Gastrocnemius medialis (tissue), 4 donors: ENCODE measurements around the gene MYL6. TPM values are rescaled to one million over a fixed set of nuclear protein-coding genes. Genes with fewer than 3 reads are reported as not detected.
"Not testable (repeated sequence)": the region's sequence is repeated elsewhere in the genome, so short reads cannot be mapped to it uniquely, and the experiment has no call there.

Experiments
- ATAC-seq, 2 donors: fragments of 150-250 bp; one replicate each; pipeline ENCODE4 v1.9.1; 2016
- DNase-seq, 2 donors: peaks; one replicate each; pipeline ENCODE4 v3.0.0-alpha.2; 2019
- H3K27ac ChIP-seq, 4 donors: fragments of 200-600 bp; sonication (generic); 1 replicate in 1 of 4; 2 replicates in 3 of 4; pipeline ENCODE4 v1.5.1; 2016 to 2018; ENCODE audit warnings: mild to moderate bottlenecking in 2 of 4, moderate library complexity in 1 of 4
- H3K27me3 ChIP-seq, 3 donors: fragments of 200-600 bp; sonication (generic) in 2 of 3; 1 replicate in 1 of 3; 2 replicates in 2 of 3; pipeline versions ENCODE4 v1.5.1 to v1.6.0; 2016 to 2019; ENCODE audit warnings: mild to moderate bottlenecking in 1 of 3, moderate library complexity in 1 of 3
- H3K36me3 ChIP-seq, 2 donors: fragments of 200-600 bp; sonication (generic) in 1 of 2; one replicate each; pipeline ENCODE4 v1.5.1; 2017 to 2018
- H3K4me1 ChIP-seq, 2 donors: fragments of 200-600 bp; sonication (generic) in 1 of 2; one replicate each; pipeline ENCODE4 v1.5.1; 2016 to 2017; ENCODE audit warnings: mild to moderate bottlenecking in 2 of 2
- H3K4me3 ChIP-seq, 4 donors: fragments of 200-600 bp; sonication (generic) in 3 of 4; 1 replicate in 1 of 4; 2 replicates in 3 of 4; pipeline ENCODE4 v1.5.1; 2016 to 2019; ENCODE audit warnings: mild to moderate bottlenecking in 2 of 4
- H3K9me3 ChIP-seq, 3 donors: fragments of 200-600 bp; sonication (generic) in 2 of 3; 1 replicate in 1 of 3; 2 replicates in 2 of 3; pipeline ENCODE4 v1.5.1; 2016 to 2019
- POLR2A ChIP-seq, 2 donors: fragments of 450-650 bp; IDR thresholded peaks; one replicate each; pipeline ENCODE4 v1.6.1; 2017; ENCODE audit warnings: antibody characterized with exemption in 2 of 2, mild to moderate bottlenecking in 2 of 2, moderate library complexity in 2 of 2
- in situ Hi-C, 4 donors: fragments of 200-750 bp; cut with MboI; loops; one replicate each; pipeline versions ENCODE4 v1.15.0 to v1.8.0; 2017; ENCODE audit warnings: low sequenced_read_pairs in 4 of 4
- intact Hi-C: fragments of 100-400 bp; cut with DNase I; formaldehyde crosslinking; loops from one replicate; pipeline ENCODE4 v1.15.1; 2023; ENCODE audit warnings: low total_unique reads
- total RNA-seq, 4 donors: library from RNA; depleted of rRNA; stranded (reverse); fragments of >200 nt; gene quantifications; one replicate each; pipeline versions ENCODE4 v1.1.0 to v1.2.3, GENCODE V29; 2016
- TF ChIP-seq, protein P1 (sequence below), 5 experiments: fragments of 450-650 bp in 3 of 5; fragments of 200-600 bp in 2 of 5; sonication (generic) in 2 of 5; IDR thresholded peaks in 4 of 5; conservative IDR thresholded peaks in 1 of 5; 1 replicate in 4 of 5; 2 replicates in 1 of 5; pipeline ENCODE4 v1.5.1; 2016 to 2019; ENCODE audit warnings: antibody characterized with exemption in 5 of 5, mild to moderate bottlenecking in 3 of 5, moderate library complexity in 3 of 5

MYL6 gene
- total RNA-seq, 4 donors from 2014 or later, result 159 to 324 (median 202) TPM

DNA sequence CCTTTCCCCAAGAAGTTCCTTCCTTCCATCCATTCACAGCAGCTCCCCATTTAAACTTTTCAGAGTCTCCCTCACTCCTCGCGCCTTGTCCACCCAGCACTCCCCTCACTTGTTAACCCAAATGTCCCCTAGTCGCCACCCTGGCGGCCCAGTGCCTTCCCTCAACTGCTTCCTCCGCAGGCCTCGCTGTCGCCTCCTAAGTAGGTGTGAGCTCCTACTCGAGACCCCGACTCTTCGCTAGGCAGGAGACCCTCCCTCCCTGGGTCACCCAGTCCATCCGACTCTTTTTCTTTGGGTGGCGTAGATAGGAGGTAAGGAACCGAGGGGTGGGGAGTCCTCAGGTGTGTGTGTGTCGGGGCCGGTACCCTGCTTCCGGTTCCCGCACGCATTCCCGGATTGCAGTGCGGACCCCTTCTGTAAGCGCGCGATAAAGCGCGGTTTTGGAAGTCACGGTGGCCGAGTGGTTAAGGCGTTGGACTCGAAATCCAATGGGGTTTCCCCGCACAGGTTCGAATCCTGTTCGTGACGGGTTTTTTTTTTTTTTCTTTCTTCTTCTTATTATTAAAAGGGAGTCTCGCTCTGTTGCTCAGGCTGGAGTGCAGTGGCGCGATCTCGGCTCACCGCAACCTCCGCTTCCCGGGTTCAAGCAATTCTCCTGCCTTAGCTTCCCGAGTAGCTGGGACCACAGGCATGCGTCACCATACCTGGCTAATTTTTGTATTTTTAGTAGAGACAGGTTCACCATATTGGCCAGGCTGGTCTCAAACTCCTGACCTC, 31.9 kb downstream of the MYL6 start:
- DNase-seq (peak; percentile 32 to 68), ATAC-seq (peak; percentile 40 to 60)
- Histone ChIP-seq H3K36me3 (peaks cover 0 to 10% of the 10 kb centered on the region in 2 donors), H3K27me3 (no peaks in the 10 kb centered on the region), H3K4me3 (peak overlapping the region; percentile 76 to 88 (median 79)), H3K9me3 (no peaks in the 10 kb centered on the region), H3K27ac (peak overlapping the region; percentile 89 to 94 (median 94)), H3K4me1 (peaks cover 16 to 28% of the 10 kb centered on the region in 2 donors)
- intact Hi-C loops (loop anchor here (1.0 to 2.0 kb wide), 4 partner anchors 31 to 275 kb away; partner anchors contain the start of gene MYL6), in situ Hi-C loops (loop anchor here (5.0 to 25.0 kb wide), 5 partner anchors 37 to 275 kb away; partner anchors contain the start of genes ESYT1 (in 3 of the 4), SPRYD4 (in 3 of the 4) and MIP (in 1 of the 4))
- TF ChIP-seq, protein P1, sequence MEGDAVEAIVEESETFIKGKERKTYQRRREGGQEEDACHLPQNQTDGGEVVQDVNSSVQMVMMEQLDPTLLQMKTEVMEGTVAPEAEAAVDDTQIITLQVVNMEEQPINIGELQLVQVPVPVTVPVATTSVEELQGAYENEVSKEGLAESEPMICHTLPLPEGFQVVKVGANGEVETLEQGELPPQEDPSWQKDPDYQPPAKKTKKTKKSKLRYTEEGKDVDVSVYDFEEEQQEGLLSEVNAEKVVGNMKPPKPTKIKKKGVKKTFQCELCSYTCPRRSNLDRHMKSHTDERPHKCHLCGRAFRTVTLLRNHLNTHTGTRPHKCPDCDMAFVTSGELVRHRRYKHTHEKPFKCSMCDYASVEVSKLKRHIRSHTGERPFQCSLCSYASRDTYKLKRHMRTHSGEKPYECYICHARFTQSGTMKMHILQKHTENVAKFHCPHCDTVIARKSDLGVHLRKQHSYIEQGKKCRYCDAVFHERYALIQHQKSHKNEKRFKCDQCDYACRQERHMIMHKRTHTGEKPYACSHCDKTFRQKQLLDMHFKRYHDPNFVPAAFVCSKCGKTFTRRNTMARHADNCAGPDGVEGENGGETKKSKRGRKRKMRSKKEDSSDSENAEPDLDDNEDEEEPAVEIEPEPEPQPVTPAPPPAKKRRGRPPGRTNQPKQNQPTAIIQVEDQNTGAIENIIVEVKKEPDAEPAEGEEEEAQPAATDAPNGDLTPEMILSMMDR (IDR thresholded peaks at IDR 0.05 in 4 of 5, conservative IDR thresholded peaks at IDR 0.05 in 1 of 5), result no peak
- TF ChIP-seq POLR2A (IDR thresholded peaks at IDR 0.05), result no peak

DNA sequence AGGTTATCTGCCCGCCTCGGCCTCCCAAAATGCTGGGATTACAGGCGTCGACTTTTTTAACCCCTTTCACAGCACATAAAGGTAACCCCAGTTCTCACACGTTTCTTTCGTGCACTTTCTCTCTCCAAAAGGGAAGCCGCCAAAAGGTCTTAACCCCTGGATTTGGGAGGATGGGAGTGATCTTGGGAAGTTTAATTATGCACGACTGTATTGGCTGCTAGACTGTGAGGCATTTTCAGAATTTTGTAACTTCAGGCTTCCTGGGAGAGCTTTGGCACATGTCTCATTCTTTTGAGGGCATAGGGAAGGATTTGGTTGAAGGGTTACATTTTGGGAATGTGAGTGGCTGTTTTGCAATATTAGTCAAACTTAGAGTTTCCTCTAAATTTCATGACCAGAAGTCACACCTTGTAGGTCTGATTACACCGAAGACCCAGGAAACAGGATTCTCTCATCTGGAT, 32.6 kb downstream of the MYL6 start:
- DNase-seq (no peak), ATAC-seq (no peak)
- peaks cover 16 to 28% of the 10 kb centered on the region in 2 donors for H3K4me1 ChIP-seq
- peaks cover 0 to 4% of the 10 kb centered on the region in 2 donors for H3K36me3 ChIP-seq
- peak overlapping the region; percentile 76 to 88 (median 79) for H3K4me3 ChIP-seq
- peak overlapping the region; percentile 89 to 94 (median 94) for H3K27ac ChIP-seq
- TF ChIP-seq, protein P1 (IDR thresholded peaks at IDR 0.05 in 4 of 5, conservative IDR thresholded peaks at IDR 0.05 in 1 of 5), result no peak
- TF ChIP-seq POLR2A (IDR thresholded peaks at IDR 0.05), result no peak
- in situ Hi-C loops, result loop anchor here in 3 of 4 donors (5.0 to 25.0 kb wide), 3 partner anchors 37 to 274 kb away; partner anchors contain the start of genes SPRYD4 (in 3 of the 3) and MIP (in 1 of the 3)
- intact Hi-C loops, result loop anchor here (1.0 to 2.0 kb wide), 2 partner anchors 66 to 274 kb away; no protein-coding TSS in a partner anchor
- H3K27me3 ChIP-seq, result no peaks in the 10 kb centered on the region
- no peaks in the 10 kb centered on the region for H3K9me3 ChIP-seq

DNA sequence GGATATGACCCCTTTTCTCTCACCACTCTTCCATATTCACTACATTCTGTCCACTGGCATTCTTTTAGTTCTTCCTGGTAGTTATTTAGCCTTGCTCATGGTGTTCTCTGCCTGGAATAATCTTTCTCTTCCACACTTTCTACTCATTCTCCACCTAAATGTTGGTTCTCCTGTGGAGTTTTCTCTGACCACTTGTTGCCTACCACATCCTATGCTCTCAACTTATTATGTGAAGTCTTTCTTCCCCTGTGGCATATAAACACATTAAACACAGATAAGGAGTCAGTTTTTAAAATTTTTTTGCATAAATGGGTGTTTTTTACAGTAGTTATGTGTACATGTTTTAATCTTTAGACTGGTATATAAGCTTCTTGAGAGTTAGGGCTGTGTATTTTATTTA, 34.4 kb downstream of the MYL6 start:
- intact Hi-C loops, result no loop called here
- no peak overlapping the region for H3K27ac ChIP-seq
- H3K4me3 ChIP-seq, result no peak overlapping the region
- in situ Hi-C loops, result loop anchor here in 3 of 4 donors (5.0 to 25.0 kb wide), 3 partner anchors 35 to 272 kb away; partner anchors contain the start of genes SPRYD4 (in 3 of the 3) and MIP (in 1 of the 3)
- H3K36me3 ChIP-seq, result no peaks in the 10 kb centered on the region
- DNase-seq (no peak), ATAC-seq (no peak)
- H3K27me3 ChIP-seq, result no peaks in the 10 kb centered on the region
- no peaks in the 10 kb centered on the region for H3K9me3 ChIP-seq
- peaks cover 12 to 18% of the 10 kb centered on the region in 2 donors for H3K4me1 ChIP-seq
- TF ChIP-seq, protein P1 (IDR thresholded peaks at IDR 0.05 in 4 of 5, conservative IDR thresholded peaks at IDR 0.05 in 1 of 5), result no peak
- TF ChIP-seq POLR2A (IDR thresholded peaks at IDR 0.05), result no peak

DNA sequence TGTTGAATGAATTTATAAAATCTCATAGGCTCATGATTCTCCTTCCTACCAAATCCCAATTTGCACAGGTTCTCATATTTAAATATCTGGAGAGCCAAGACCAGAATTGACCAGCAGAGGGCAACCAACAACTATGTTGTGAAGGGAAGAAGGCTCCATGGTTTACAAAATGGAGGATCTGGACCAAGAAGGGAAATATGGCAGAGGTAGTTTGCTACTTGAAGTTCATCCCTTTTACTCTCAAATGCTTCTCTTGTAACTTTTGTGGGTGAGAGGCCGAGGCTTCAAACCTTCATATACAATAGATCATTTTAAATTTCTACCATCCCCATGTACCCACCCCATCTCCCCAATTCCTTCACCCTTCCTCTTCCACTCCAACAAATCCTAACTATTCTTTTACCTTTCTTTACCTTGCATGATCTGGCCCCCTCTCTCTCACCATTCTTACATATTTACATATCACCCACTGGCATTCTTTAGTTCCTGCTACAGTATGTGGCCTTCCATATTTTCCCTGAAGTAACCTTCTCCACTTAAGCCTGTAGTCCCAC, 34.9 kb downstream of the MYL6 start:
- H3K4me1 ChIP-seq, result peaks cover 7 to 13% of the 10 kb centered on the region in 2 donors
- DNase-seq (peak; percentile 33 to 65), ATAC-seq (peak; percentile 25 to 36)
- intact Hi-C loops (loop anchor here (1.0 kb wide), 2 partner anchors 31 to 107 kb away; partner anchors contain the start of genes CS and NABP2), in situ Hi-C loops (loop anchor here in 3 of 4 donors (5.0 to 25.0 kb wide), 3 partner anchors 34 to 272 kb away; partner anchors contain the start of genes SPRYD4 (in 3 of the 3) and MIP (in 1 of the 3))
- H3K27ac ChIP-seq, result peak overlapping the region in 1 of 4 donors; percentile 4
- no peaks in the 10 kb centered on the region for H3K27me3 ChIP-seq
- no peaks in the 10 kb centered on the region for H3K36me3 ChIP-seq
- H3K9me3 ChIP-seq, result no peaks in the 10 kb centered on the region
- H3K4me3 ChIP-seq, result no peak overlapping the region
- no peak for TF ChIP-seq POLR2A (IDR thresholded peaks at IDR 0.05)
- TF ChIP-seq, protein P1 (IDR thresholded peaks at IDR 0.05 in 4 of 5, conservative IDR thresholded peaks at IDR 0.05 in 1 of 5), result peak; percentile 76 to 85 (median 77)

DNA sequence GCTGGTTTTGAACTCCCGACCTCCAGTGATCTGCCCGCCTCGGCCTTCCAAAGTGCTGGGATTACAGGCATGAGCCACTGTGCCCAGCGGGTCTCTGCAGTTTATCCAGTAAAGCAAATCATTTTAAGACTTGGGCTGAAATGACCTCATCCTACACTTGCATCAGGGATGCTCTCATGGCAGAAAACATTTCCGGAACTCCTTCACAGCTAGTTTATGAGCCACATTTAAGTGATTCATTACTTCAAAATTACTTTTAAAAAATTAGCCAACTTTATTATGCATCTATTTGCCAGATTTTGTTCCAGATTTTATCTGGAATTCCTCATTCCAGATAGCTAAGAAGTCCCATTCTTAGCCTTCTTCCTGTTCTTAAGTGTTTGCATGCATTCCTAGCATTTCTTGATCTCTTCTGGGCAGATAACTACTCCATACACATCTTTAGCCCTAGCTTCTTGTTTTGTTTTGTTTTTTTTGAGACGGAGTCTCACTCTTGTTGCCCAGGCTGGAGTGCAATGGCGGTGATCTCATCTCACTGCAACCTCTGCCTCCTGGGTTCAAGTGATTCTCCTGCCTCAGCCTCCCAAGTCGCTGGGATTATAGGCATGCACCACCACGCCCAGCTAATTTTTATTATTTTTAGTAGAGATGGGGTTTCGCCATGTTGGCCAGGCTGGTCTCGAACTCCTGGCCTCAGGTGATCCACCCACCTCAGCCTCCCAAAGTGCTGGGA, 38.8 kb downstream of the MYL6 start:
- H3K9me3 ChIP-seq, intact Hi-C loops, H3K27ac ChIP-seq, DNase-seq, ATAC-seq, H3K4me1 ChIP-seq, H3K27me3 ChIP-seq, H3K4me3 ChIP-seq, H3K36me3 ChIP-seq: not testable (repeated sequence)
- in situ Hi-C loops, result loop anchor here in 3 of 4 donors (10.0 to 25.0 kb wide), 2 partner anchors 265 to 268 kb away; partner anchors contain the start of genes SPRYD4 (in 3 of the 3) and MIP (in 1 of the 3)
